ENCODE measurements around the gene AP1G1. TPM values are rescaled to one million over a fixed set of nuclear protein-coding genes. Genes with fewer than 3 reads are reported as not detected.
"Not testable (repeated sequence)": the region's sequence is repeated elsewhere in the genome, so short reads cannot be mapped to it uniquely, and the experiment has no call there.

Gene AP1G1
- total RNA-seq, 1 experiment from 2014 or later, result 79.2 TPM

GRCh38 chr16:71826533-71827017, 17.9 kb upstream of the AP1G1 start:
- Histone ChIP-seq H3T11ph (ENCODE audit: low read length) (no peak overlapping the region), H3K27me3 (ENCODE audit: insufficient read depth, low read length) (no peaks in the 10 kb centered on the region), H3K4me1 (ENCODE audit: insufficient read depth, low read length) (no peaks in the 10 kb centered on the region), H2AK5ac (ENCODE audit: insufficient read length, low read length) (no peak overlapping the region), H3K56ac (ENCODE audit: insufficient read length, low read depth, low read length) (no peak overlapping the region), H4K8ac (replicated peaks; ENCODE audit: insufficient read length, low read depth, low read length) (no peak overlapping the region), H3K9ac (ENCODE audit: extremely low read depth, insufficient read length, low read length) (no peak overlapping the region), H3K79me1 (ENCODE audit: insufficient read depth, low read depth, low read length, poor library complexity, severe bottlenecking) (no peaks in the 10 kb centered on the region), H3K23ac (ENCODE audit: insufficient read length, low read depth, low read length) (no peak overlapping the region), H3K4me2 (ENCODE audit: insufficient read depth, insufficient read length, low read length) (no peak overlapping the region), H3K14ac (ENCODE audit: insufficient read depth, low read length) (no peak overlapping the region), H4K5ac (ENCODE audit: insufficient read length, low read depth, low read length) (no peak overlapping the region), H3K79me2 (ENCODE audit: insufficient read depth, low read length) (no peaks in the 10 kb centered on the region), H3K23me2 (ENCODE audit: insufficient read length, low read depth, low read length, poor library complexity, severe bottlenecking) (no peaks in the 10 kb centered on the region), H4K20me1 (ENCODE audit: control insufficient read depth, insufficient read depth, insufficient read length) (no peaks in the 10 kb centered on the region), H2BK20ac (ENCODE audit: low read depth, low read length, poor library complexity, severe bottlenecking) (no peak overlapping the region), H2BK12ac (ENCODE audit: insufficient read length, low read depth, low read length) (no peak overlapping the region), H3K18ac (ENCODE audit: insufficient read length, low read depth, low read length) (no peak overlapping the region), H2BK5ac (ENCODE audit: insufficient read length, low read length) (no peak overlapping the region), H3K4ac (ENCODE audit: low read depth, low read length) (no peak overlapping the region), H2AFZ (ENCODE audit: low read length) (no peak overlapping the region), H3K9me3 (ENCODE audit: control insufficient read depth, low read depth, low read length) (no peaks in the 10 kb centered on the region), H3K27ac (ENCODE audit: insufficient read length, low read depth, low read length) (no peak overlapping the region), H2BK120ac (ENCODE audit: low read depth, low read length, poor library complexity, severe bottlenecking) (no peak overlapping the region), H4K91ac (ENCODE audit: insufficient read length, low read depth, low read length) (no peak overlapping the region), H2BK15ac (ENCODE audit: low read depth, low read length) (no peak overlapping the region)
- no peak for TF ChIP-seq CTCF (conservative IDR thresholded peaks at IDR 0.05)
- no peaks in the 10 kb centered on the region for H3K9me3 Mint-ChIP-seq
- no peaks in the 10 kb centered on the region; a peak in 1 of 7 replicates for H3K36me3 Mint-ChIP-seq (ENCODE audit: insufficient read depth in 1 of 3, low read depth in 3 of 3)
- no peak overlapping the region; a peak in 1 of 7 replicates for H3K27ac Mint-ChIP-seq
- H3K27me3 Mint-ChIP-seq (ENCODE audit: low read depth), result peaks cover 10% of the 10 kb centered on the region; the same call in 1 of the 2 replicates
- H3K4me3 Mint-ChIP-seq, result no peak overlapping the region
- no peak for DNase-seq
- WGBS (ENCODE audit: extremely low coverage, insufficient read length, low lambda C conversion rate), result no CpG with 5 or more reads among the region's 5 CpGs
- no peaks in the 10 kb centered on the region for H3K4me1 Mint-ChIP-seq

GRCh38 chr16:71817155-71817500, 8.5 kb upstream of the AP1G1 start:
- H3K56ac ChIP-seq (ENCODE audit: insufficient read length, low read depth, low read length); H3K36me3 Mint-ChIP-seq (ENCODE audit: insufficient read depth in 1 of 3, low read depth in 3 of 3); H2AK5ac ChIP-seq (ENCODE audit: insufficient read length, low read length); H2BK12ac ChIP-seq (ENCODE audit: insufficient read length, low read depth, low read length); H4K5ac ChIP-seq (ENCODE audit: insufficient read length, low read depth, low read length); H3K4me1 ChIP-seq (ENCODE audit: insufficient read depth, low read length); H4K91ac ChIP-seq (ENCODE audit: insufficient read length, low read depth, low read length); H3K27me3 ChIP-seq (ENCODE audit: insufficient read depth, low read length); H4K8ac ChIP-seq (replicated peaks; ENCODE audit: insufficient read length, low read depth, low read length); H2BK20ac ChIP-seq (ENCODE audit: low read depth, low read length, poor library complexity, severe bottlenecking); H3K79me1 ChIP-seq (ENCODE audit: insufficient read depth, low read depth, low read length, poor library complexity, severe bottlenecking); H2BK15ac ChIP-seq (ENCODE audit: low read depth, low read length); H3K4ac ChIP-seq (ENCODE audit: low read depth, low read length); H3K23ac ChIP-seq (ENCODE audit: insufficient read length, low read depth, low read length); H3K79me2 ChIP-seq (ENCODE audit: insufficient read depth, low read length); H3K27ac Mint-ChIP-seq; H3K9ac ChIP-seq (ENCODE audit: extremely low read depth, insufficient read length, low read length); H2BK120ac ChIP-seq (ENCODE audit: low read depth, low read length, poor library complexity, severe bottlenecking); H3K27me3 Mint-ChIP-seq (ENCODE audit: low read depth); H3K23me2 ChIP-seq (ENCODE audit: insufficient read length, low read depth, low read length, poor library complexity, severe bottlenecking); H2AFZ ChIP-seq (ENCODE audit: low read length); H2BK5ac ChIP-seq (ENCODE audit: insufficient read length, low read length); H3K4me2 ChIP-seq (ENCODE audit: insufficient read depth, insufficient read length, low read length); H3K18ac ChIP-seq (ENCODE audit: insufficient read length, low read depth, low read length); DNase-seq; H4K20me1 ChIP-seq (ENCODE audit: control insufficient read depth, insufficient read depth, insufficient read length); H3K4me3 Mint-ChIP-seq; H3K9me3 Mint-ChIP-seq; H3K9me3 ChIP-seq (ENCODE audit: control insufficient read depth, low read depth, low read length); H3T11ph ChIP-seq (ENCODE audit: low read length); H3K14ac ChIP-seq (ENCODE audit: insufficient read depth, low read length); H3K27ac ChIP-seq (ENCODE audit: insufficient read length, low read depth, low read length); H3K4me1 Mint-ChIP-seq: not testable (repeated sequence)
- no CpG with 5 or more reads among the region's 10 CpGs for WGBS (ENCODE audit: extremely low coverage, insufficient read length, low lambda C conversion rate)

Measured in H9 (cell line).